ENCODE results near the gene TIMM44.

- TF ChIP-seq EGR1 (IDR thresholded peaks at IDR 0.05; ENCODE audit: low read depth in 2 of 2) (no peak), FOXA1 (IDR thresholded peaks at IDR 0.05) (no peak), ATF3 (IDR thresholded peaks at IDR 0.05) (no peak), REST (IDR thresholded peaks at IDR 0.05) (no peak), MAX (IDR thresholded peaks at IDR 0.05) (no peak), SP1 (IDR thresholded peaks at IDR 0.05) (no peak), YY1 (IDR thresholded peaks at IDR 0.05) (no peak), FOXA2 (IDR thresholded peaks at IDR 0.05) (no peak), RAD21 (IDR thresholded peaks at IDR 0.05) (no peak)
- TF ChIP-seq, protein P1, sequence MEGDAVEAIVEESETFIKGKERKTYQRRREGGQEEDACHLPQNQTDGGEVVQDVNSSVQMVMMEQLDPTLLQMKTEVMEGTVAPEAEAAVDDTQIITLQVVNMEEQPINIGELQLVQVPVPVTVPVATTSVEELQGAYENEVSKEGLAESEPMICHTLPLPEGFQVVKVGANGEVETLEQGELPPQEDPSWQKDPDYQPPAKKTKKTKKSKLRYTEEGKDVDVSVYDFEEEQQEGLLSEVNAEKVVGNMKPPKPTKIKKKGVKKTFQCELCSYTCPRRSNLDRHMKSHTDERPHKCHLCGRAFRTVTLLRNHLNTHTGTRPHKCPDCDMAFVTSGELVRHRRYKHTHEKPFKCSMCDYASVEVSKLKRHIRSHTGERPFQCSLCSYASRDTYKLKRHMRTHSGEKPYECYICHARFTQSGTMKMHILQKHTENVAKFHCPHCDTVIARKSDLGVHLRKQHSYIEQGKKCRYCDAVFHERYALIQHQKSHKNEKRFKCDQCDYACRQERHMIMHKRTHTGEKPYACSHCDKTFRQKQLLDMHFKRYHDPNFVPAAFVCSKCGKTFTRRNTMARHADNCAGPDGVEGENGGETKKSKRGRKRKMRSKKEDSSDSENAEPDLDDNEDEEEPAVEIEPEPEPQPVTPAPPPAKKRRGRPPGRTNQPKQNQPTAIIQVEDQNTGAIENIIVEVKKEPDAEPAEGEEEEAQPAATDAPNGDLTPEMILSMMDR (IDR thresholded peaks at IDR 0.05; ENCODE audit: low read depth, low read length, missing input control), result no peak
Measured at GRCh38 chr19:7922836-7923195, 20.6 kb downstream of the TIMM44 start.
